Amniotic stem cell (primary cell): ENCODE measurements around the gene PDGFA.

Experiments used
- DNase-seq: peaks from one replicate; lab custom pipeline; 2025; lab: John Stamatoyannopoulos, UW

The PDGFA gene

GRCh38 chr7:503575-504111, 16.0 kb downstream of the PDGFA start:
- DNase-seq, result no peak

DNA sequence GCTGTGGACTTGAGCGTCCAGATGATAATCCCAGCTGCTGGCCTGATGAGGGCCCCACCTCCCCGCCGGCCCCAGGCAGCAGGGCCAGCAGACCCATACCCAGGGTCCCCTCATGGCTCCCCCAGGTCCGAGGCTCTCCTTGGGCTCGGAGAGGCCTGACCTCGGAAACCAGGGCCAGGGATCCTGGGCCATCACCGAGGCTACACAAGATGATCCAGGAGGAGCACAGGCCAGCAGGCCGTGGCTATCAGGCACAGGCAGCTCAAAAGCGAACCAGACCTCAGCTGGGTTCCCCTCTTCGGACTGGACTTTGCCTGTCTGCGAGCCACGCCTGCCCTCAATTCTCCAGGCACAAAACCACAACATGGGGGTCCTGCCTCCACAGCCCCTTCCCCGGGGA, 17.4 kb downstream of the PDGFA start:
- no peak for DNase-seq

- no peak for DNase-seq
Observed at GRCh38 chr7:501526-501925, 18.1 kb downstream of the PDGFA start.

GRCh38 chr7:500521-501420, 18.9 kb downstream of the PDGFA start:
- no peak for DNase-seq

- no peak for DNase-seq
Observed at GRCh38 chr7:499853-500485, 19.7 kb downstream of the PDGFA start.

DNA sequence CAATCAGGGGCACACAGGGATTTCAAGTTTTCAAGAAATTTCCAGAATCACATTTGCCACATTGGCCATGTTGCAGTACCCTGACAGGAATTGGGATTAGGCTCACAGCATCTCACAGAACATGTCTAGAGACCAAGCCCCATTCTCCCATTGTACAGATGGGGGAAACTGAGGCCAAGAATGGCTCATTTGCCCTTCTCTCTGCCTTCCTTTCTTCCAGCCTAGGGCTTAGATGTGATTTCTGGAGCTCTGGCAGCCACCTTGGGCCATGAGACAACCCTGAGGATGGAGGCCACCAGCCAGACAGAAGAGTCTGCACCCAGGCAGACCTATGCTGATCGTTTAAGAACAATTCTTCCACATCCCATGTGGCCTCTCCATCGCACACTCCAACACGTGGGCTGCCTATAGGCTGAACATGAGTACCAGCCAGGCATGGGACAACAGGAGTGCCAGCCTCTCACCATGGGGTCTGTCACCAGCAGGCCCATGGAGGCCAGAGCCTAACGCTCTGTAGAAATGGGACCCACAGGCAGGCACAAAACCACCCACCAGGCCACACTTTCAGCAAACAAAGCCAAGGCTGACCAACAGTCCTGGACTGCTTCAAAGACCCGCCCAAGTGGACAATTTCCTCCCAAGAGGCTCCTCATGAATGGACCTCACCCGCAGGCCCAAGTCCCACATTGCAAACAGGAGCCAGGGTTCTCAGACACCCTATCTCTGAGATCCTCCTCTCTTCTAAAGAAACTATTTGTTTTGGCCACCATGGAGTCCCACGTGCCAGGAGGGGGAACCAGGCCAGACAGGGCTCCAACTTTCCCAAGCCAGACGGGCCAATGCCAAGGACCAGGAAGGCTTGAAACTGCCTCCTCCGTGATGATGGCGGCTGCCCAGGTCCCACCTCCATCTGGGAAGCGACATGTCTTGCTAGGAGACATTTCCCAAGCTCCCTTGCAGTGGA, 20.7 kb downstream of the PDGFA start:
- DNase-seq, result no peak

DNA sequence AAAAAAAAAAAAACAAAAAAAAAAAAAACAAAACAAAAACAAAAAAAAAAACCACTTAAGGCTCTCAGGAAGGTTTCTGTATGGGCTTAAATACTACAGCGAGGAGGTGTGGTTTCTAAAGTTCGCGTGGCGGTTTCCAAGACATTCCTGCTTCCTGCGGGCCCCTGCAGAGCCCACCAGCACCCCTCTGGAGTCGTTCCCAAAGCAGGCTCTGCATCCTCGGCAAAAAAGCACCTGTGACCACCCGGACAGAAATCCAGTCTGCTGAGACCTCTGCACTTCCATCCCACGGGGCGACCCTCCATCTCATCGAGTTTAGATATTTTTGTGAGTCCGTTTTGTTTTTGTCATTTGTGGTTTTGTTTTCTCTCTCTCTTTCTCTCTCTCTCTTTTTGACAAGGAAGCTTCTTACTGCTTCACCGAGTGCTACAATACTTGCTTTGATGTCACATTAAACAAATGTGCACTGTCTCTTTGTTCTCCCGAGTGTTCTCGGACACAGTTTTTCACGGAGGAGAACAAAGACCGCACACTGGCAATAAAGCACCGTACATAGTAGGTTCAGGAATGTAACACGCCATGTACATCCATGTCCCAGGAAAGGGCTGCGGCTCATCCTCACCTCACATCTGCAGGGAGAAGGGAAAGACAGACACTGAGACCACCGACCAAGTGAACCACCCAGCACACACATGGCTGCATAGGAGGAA, 21.5 kb downstream of the PDGFA start:
- DNase-seq, result no peak

GRCh38 chr7:497346-497745, 22.3 kb downstream of the PDGFA start:
- DNase-seq, result no peak

DNA sequence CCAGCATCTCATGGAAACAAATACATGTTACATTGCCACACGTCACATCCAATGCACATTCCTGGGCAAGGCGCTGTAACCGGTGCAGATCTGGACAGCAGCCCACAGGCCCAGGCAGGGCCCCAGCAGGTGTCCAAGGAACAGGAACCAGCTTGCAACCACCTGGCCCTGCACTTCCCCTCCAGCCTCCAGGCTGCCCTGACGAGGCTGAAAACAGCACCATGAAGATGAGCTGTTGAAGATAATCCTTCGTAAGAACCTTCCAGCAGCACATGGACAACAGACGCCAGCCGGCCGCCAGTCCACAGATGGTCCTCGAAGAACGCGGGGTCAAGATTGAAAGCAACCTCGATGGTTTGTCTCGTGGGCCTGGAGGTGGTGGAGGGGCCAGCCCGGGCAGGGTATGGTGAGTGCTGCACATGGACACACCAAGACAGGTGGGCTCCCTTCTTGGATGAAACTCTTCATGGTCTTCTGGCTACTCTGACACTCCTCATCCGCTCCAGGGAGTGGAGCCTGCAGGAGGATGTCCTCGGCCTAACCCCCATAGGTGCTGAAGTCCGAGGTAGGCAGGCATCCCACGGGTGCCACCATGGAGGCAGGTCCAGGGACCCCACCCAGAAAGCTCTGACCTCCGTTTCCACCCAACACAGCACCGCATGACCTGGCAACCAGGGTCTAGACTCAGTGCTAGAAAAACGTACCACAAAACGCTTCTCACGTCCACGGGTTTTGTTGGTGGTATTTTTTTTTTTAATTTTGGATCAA, 22.9 kb downstream of the PDGFA start:
- no peak for DNase-seq

DNA sequence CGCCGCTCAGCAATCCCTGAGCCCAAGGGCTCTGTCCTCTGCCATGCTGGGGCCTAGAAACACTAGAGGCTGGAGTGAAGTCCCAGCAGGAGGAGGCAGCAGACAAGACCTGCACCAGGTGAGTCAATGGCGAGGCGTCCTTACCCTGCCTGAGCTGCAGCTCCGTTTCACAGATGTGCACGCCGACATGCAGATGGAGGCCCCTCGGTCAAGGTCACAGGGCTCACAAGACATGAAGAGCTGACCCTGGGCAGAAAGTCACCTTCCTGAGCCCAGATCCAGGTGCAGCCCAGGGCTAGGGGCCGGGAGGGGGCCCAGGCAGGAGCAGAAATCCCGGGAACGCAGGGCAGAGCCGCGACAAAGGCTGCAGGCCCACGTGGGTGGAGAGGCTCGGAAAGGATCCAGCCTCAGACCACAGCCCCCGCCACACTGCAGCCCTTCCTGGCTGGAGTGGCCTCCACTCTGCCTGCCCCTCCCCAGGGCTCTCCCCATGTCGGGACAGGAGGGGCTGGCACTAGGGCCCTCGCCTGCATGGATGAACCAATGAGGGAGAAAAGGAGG, 23.8 kb downstream of the PDGFA start:
- no peak for DNase-seq

GRCh38 chr7:495326-495725, 24.3 kb downstream of the PDGFA start:
- DNase-seq, result no peak

DNA sequence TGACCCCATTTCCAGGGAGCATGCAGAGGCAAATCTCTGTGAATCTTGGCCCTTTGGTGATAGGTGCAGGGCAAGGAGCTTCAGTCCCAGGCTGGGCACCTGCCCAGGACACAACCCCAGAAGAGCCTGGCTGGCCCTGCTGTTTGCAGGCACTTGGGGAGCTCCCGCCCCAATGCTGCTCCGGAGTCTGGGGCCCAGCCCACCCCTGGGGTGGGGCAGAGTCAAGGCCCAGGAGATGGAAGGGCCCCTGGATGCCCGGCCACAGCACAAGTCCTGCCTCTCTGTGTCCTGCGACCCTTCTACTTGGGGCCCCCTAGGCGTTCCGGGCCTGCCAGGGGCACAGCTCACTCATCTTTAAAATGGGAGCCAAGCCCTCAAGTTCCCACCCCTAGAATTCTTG, 24.7 kb downstream of the PDGFA start:
- DNase-seq, result no peak

GRCh38 chr7:494259-494687, 25.4 kb downstream of the PDGFA start:
- DNase-seq, result no peak

GRCh38 chr7:493661-494251, 25.9 kb downstream of the PDGFA start:
- no peak for DNase-seq

- DNase-seq, result no peak
Observed at GRCh38 chr7:492714-493065, 27.0 kb downstream of the PDGFA start.

- DNase-seq, result no peak
Observed at GRCh38 chr7:491958-492713, 27.5 kb downstream of the PDGFA start.

DNA sequence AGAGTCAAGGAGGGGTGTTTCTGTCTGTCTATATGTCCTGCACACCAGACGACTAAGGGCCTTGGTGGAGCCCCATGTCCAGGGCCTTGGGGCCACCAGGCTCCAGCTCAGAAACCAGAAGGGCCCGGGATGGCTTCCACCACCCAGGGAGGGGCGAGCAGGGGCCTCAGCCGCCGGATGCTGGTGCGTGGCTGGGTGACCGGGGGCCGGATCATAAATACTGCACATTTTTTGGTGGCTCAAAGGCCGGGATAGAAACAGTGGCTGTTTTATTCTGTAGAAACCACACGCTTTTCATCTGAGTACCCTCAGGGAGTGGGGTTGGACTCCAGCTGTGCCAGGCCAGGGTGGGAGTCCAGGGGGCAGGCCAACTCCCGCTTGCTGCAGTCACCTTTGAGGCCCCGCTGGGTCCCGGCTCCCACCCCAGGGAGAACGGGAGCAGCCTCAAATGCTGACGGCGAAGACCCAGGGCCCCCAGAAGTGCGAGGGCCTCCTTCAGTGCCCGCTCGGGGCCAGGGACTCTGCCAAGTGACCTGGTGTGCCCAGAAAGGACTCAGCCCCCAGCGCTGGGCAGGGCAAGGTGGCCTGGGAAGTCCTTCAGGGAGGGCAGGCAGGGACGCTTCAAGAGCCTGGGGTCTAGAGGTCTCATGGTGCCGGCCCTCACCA, 28.2 kb downstream of the PDGFA start:
- DNase-seq, result no peak

DNA sequence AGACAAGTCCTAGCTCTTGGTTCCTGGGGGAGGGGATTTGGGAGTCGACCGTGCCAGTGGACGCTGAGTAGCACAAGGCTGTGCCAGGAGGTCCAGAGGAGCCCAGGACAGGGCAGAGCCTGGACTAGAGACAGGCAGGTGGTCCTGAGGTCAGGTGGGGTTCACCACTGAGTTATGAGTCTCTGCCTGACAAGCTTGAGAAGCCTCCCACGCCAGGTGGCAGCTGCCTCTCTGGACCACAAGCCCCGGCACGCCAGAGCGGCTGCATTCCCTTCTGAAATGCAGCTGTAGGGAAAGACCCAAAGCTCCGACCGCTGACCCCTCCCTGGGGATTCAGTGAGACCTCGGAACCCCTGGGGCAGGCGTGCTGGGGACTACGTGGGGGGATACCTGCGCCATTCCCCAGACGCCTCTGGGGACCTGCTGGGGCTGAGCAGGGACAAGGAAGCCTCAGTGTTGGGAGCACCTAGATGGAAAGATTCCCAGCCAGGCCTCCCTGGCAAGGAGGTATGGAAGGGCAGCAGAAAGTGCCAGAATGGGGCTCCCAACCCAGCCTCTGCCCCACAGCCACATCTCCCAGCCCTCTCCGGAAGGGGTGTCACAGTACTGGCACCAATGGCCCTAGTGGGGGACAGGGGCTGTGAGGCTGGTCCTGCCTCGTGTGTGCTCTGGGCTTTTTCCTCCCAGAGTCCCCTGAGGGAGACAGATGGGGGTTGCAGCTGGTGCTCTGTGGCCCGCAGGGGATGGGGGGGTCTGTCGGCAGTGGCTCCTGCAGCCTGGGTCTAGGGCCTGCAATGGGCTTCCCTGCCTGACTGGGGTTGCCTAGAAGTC, 29.0 kb downstream of the PDGFA start:
- no peak for DNase-seq
